HCT116 (cell line): ENCODE results near the gene KRT7. TPM values are rescaled to one million over a fixed set of nuclear protein-coding genes. Genes with fewer than 3 reads are reported as not detected.

Source experiments
- ATAC-seq: fragments of 200-7000 bp; cut with Tn5 transposase; 2 replicates; pipeline ENCODE4 v1.9.1; 2020; ENCODE audit warnings: mild to moderate bottlenecking, moderate library complexity
- BruUV-seq: library from RNA; stranded (reverse); fragments of 400-500 nt; replicated peaks from 2 replicates; lab custom pipeline; 2021; lab: Mats Ljungman, UMichigan
- CTCF ChIA-PET: fragments of 300-600 bp; sonication (Branson Sonifier 250); formaldehyde crosslinking; loops from one replicate; lab custom pipeline; 2021; ENCODE audit warnings: antibody characterized with exemption; lab: Charles Lee
- POLR2A ChIA-PET: fragments of 300-600, 350-600 bp; sonication (Branson Sonifier 250); formaldehyde crosslinking; loops from one replicate; lab custom pipeline; 2021; ENCODE audit warnings: antibody characterized with exemption; lab: Charles Lee
- RAD21 ChIA-PET, 2 experiments: fragments of 300-600 bp; sonication (Branson Sonifier 250); formaldehyde crosslinking; loops; one replicate each; lab custom pipeline; 2023; ENCODE audit warnings: low total read pairs in 2 of 2; ENCODE audit not compliant: uncharacterized antibody in 2 of 2, unreplicated experiment in 2 of 2, low non-redundant PET in 1 of 2; lab: Charles Lee
- DNase-seq: peaks from one replicate; pipeline ENCODE4 v3.0.0-alpha.2; 2010; ENCODE audit warnings: low read depth, low spot score
- H2AFZ ChIP-seq: fragments of 200-600 bp; shearing (Covaris generic), sonication (generic); 2 replicates; pipeline ENCODE4 v1.6.1; 2017; ENCODE audit warnings: low read depth, mixed run types, mixed read lengths, antibody characterized with exemption, low read length; ENCODE audit not compliant: poor library complexity, severe bottlenecking
- H3K27ac ChIP-seq: 2 replicates; pipeline ENCODE4 v1.5.1; 2012; ENCODE audit warnings: low read depth, low read length
- H3K27me3 ChIP-seq: fragments of 200-600 bp; sonication (generic); 2 replicates; pipeline ENCODE4 v1.6.1; 2016; ENCODE audit warnings: mixed run types, low read length, mixed read lengths; ENCODE audit not compliant: insufficient read depth
- H3K36me3 ChIP-seq, 2 experiments: fragments of 200-500 bp in 1 of 2; fragments of 200-600 bp in 1 of 2; sonication (Bioruptor generic) in 1 of 2; sonication (generic) in 1 of 2; 2 replicates each; pipeline versions ENCODE4 v1.5.1 to v1.6.1; 2014 to 2016; ENCODE audit warnings: low read length in 2 of 2, inconsistent platforms in 1 of 2, mixed read lengths in 1 of 2, mixed run types in 1 of 2; ENCODE audit not compliant: insufficient read depth in 2 of 2, control insufficient read depth in 1 of 2
- H3K4me1 ChIP-seq, 2 experiments: fragments of 200-600 bp in 1 of 2; sonication (generic) in 1 of 2; 2 replicates each; pipeline versions ENCODE4 v1.5.1 to v1.6.1; 2012 to 2017; ENCODE audit warnings: low read length in 2 of 2, inconsistent platforms in 1 of 2, mild to moderate bottlenecking in 1 of 2, mixed read lengths in 1 of 2, mixed run types in 1 of 2, moderate library complexity in 1 of 2; ENCODE audit not compliant: insufficient read depth in 2 of 2, control insufficient read depth in 1 of 2
- H3K4me2 ChIP-seq: fragments of 200-600 bp; sonication (generic); 2 replicates; pipeline ENCODE4 v1.6.1; 2017; ENCODE audit warnings: mixed run types, low read length, mixed read lengths
- H3K4me3 ChIP-seq, 2 experiments: fragments of 200-600 bp in 1 of 2; sonication (generic) in 1 of 2; replicated peaks in 1 of 2; 2 replicates each; pipeline ENCODE4 v1.5.1; 2011 to 2016; ENCODE audit warnings: low read length in 2 of 2, control low read depth in 1 of 2, low read depth in 1 of 2, mild to moderate bottlenecking in 1 of 2, mixed read lengths in 1 of 2, mixed run types in 1 of 2
- H3K79me2 ChIP-seq: fragments of 200-600 bp; sonication (generic); 2 replicates; pipeline ENCODE4 v1.6.1; 2017; ENCODE audit warnings: mild to moderate bottlenecking, mixed run types, low read length, moderate library complexity, mixed read lengths; ENCODE audit not compliant: insufficient read depth
- H3K9ac ChIP-seq: fragments of 200-600 bp; sonication (generic); 2 replicates; pipeline ENCODE4 v1.6.1; 2016; ENCODE audit warnings: low read length, mixed read lengths
- H3K9me2 ChIP-seq: fragments of 200-600 bp; sonication (generic), shearing (Covaris generic); 2 replicates; pipeline ENCODE4 v1.6.1; 2017; ENCODE audit warnings: mixed run types, mild to moderate bottlenecking, moderate library complexity; ENCODE audit not compliant: insufficient read depth
- H3K9me3 ChIP-seq, 2 experiments: fragments of 200-500 bp in 1 of 2; fragments of 200-600 bp in 1 of 2; sonication (Bioruptor generic) in 1 of 2; sonication (generic) in 1 of 2; 2 replicates each; pipeline ENCODE4 v1.6.1; 2014 to 2017; ENCODE audit warnings: low read length in 2 of 2, mixed read lengths in 2 of 2, inconsistent platforms in 1 of 2, low read depth in 1 of 2, mild to moderate bottlenecking in 1 of 2, mixed run types in 1 of 2, moderate library complexity in 1 of 2; ENCODE audit not compliant: control insufficient read depth in 1 of 2, insufficient read depth in 1 of 2
- H4K20me1 ChIP-seq: fragments of 200-600 bp; sonication (generic), shearing (Covaris generic); 2 replicates; pipeline ENCODE4 v1.6.1; 2017; ENCODE audit warnings: mixed run types, mild to moderate bottlenecking, moderate library complexity; ENCODE audit not compliant: insufficient read depth
- ATF3 ChIP-seq: IDR thresholded peaks from 2 replicates; pipeline ENCODE4 v1.6.1; 2012
- CBX3 ChIP-seq: IDR thresholded peaks from 2 replicates; pipeline ENCODE4 v1.6.1; 2012; ENCODE audit warnings: low read depth
- CEBPB ChIP-seq: IDR thresholded peaks from 2 replicates; pipeline ENCODE4 v1.6.1; 2012; ENCODE audit warnings: low read depth
- EGR1 ChIP-seq: IDR thresholded peaks from 2 replicates; pipeline ENCODE4 v1.6.1; 2012; ENCODE audit warnings: low read depth
- ELF1 ChIP-seq: IDR thresholded peaks from 2 replicates; pipeline ENCODE4 v1.6.1; 2012; ENCODE audit warnings: low read depth, borderline replicate concordance
- EZH2phosphoT487 ChIP-seq: fragments of 200-600 bp; IDR thresholded peaks from 2 replicates; pipeline ENCODE4 v1.6.1; 2018; ENCODE audit warnings: antibody characterized with exemption, borderline replicate concordance
- MAX ChIP-seq: IDR thresholded peaks from 2 replicates; pipeline ENCODE4 v1.6.1; 2012
- POLR2A ChIP-seq: IDR thresholded peaks from 2 replicates; pipeline ENCODE4 v1.7.0; 2011; ENCODE audit warnings: borderline replicate concordance; ENCODE audit not compliant: insufficient read depth, insufficient read length; ENCODE audit errors: extremely low read depth
- POLR2AphosphoS5 ChIP-seq: IDR thresholded peaks from 2 replicates; pipeline ENCODE4 v1.6.1; 2011; ENCODE audit warnings: mild to moderate bottlenecking, low read depth, low read length, moderate library complexity
- RAD21 ChIP-seq: IDR thresholded peaks from 2 replicates; pipeline ENCODE4 v1.6.1; 2012; ENCODE audit warnings: low read depth, mild to moderate bottlenecking
- REST ChIP-seq: IDR thresholded peaks from 2 replicates; pipeline ENCODE4 v1.6.1; 2012; ENCODE audit warnings: low read depth
- SP1 ChIP-seq: IDR thresholded peaks from 2 replicates; pipeline ENCODE4 v1.6.1; 2012; ENCODE audit warnings: low read depth
- SRF ChIP-seq: IDR thresholded peaks from 2 replicates; pipeline ENCODE4 v1.6.1; 2012; ENCODE audit warnings: low read depth
- TCF7L2 ChIP-seq: IDR thresholded peaks from 2 replicates; pipeline ENCODE4 v1.7.0; 2011; ENCODE audit warnings: borderline replicate concordance, inconsistent platforms; ENCODE audit not compliant: insufficient read depth, insufficient read length; ENCODE audit errors: extremely low read depth
- YY1 ChIP-seq: IDR thresholded peaks from 2 replicates; pipeline ENCODE4 v1.6.1; 2011; ENCODE audit warnings: low read length, low read depth, moderate library complexity, mild to moderate bottlenecking; ENCODE audit not compliant: insufficient replicate concordance; ENCODE audit errors: extremely low read depth
- ZFX ChIP-seq: fragments of 450-650 bp; IDR thresholded peaks from 2 replicates; pipeline ENCODE4 v1.6.1; 2017
- intact Hi-C: fragments of 100-400 bp; cut with micrococcal nuclease; formaldehyde crosslinking; loops from 2 replicates; pipeline ENCODE4 v1.10.0; 2022
- total RNA-seq: library from RNA; stranded (reverse); gene quantifications from one replicate; pipeline ENCODE4 v1.2.1, GENCODE V29; 2021; ENCODE audit not compliant: unreplicated experiment
- TF ChIP-seq, protein P1 (sequence below), 3 experiments: fragments of 200-600 bp in 1 of 3; sonication (generic) in 1 of 3; IDR thresholded peaks in 2 of 3; conservative IDR thresholded peaks in 1 of 3; 2 replicates each; pipeline ENCODE4 v1.5.1; 2012 to 2017; ENCODE audit warnings: low read depth in 2 of 3, low read length in 2 of 3, antibody characterized with exemption in 1 of 3, borderline replicate concordance in 1 of 3, control low read depth in 1 of 3, mild to moderate bottlenecking in 1 of 3, mixed read lengths in 1 of 3, mixed run types in 1 of 3, moderate library complexity in 1 of 3; ENCODE audit not compliant: insufficient read depth in 1 of 3
- TF ChIP-seq, protein P2 (sequence below): IDR thresholded peaks from 2 replicates; pipeline ENCODE4 v1.6.1; 2011; ENCODE audit warnings: mild to moderate bottlenecking, low read length, moderate library complexity; ENCODE audit not compliant: insufficient replicate concordance; ENCODE audit errors: extremely low read depth

Gene KRT7
- total RNA-seq, 1 experiment from 2014 or later: 72.6 TPM

DNA sequence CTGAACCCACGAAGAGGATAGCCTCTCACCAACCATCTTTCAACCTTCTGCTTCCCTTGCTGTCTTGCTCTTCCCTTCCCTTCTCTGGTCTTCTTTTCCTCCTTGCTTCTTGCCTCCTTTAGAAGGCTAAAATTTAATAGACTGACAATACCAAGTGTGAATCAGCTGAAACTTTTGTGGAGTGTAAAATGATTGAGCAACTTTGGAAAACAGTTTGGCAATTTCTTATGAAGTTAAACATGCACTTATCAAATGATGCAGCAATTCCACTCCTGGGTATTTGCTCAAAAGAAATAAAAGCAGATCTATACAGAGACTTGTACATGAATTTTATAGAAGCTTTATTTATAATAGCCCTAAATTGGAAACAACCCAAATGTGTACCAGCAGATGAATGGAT, 38.1 kb downstream of the KRT7 start:
- no peak for TF ChIP-seq YY1
- no peak for TF ChIP-seq ATF3
- TF ChIP-seq POLR2A: no peak
- TF ChIP-seq, protein P1, sequence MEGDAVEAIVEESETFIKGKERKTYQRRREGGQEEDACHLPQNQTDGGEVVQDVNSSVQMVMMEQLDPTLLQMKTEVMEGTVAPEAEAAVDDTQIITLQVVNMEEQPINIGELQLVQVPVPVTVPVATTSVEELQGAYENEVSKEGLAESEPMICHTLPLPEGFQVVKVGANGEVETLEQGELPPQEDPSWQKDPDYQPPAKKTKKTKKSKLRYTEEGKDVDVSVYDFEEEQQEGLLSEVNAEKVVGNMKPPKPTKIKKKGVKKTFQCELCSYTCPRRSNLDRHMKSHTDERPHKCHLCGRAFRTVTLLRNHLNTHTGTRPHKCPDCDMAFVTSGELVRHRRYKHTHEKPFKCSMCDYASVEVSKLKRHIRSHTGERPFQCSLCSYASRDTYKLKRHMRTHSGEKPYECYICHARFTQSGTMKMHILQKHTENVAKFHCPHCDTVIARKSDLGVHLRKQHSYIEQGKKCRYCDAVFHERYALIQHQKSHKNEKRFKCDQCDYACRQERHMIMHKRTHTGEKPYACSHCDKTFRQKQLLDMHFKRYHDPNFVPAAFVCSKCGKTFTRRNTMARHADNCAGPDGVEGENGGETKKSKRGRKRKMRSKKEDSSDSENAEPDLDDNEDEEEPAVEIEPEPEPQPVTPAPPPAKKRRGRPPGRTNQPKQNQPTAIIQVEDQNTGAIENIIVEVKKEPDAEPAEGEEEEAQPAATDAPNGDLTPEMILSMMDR (IDR thresholded peaks at IDR 0.05 in 2 of 3, conservative IDR thresholded peaks at IDR 0.05 in 1 of 3; ENCODE audit: borderline replicate concordance in 1 of 3, insufficient read depth in 1 of 3, low read depth in 2 of 3, low read length in 2 of 3): no peak
- no peak for TF ChIP-seq POLR2AphosphoS5
- TF ChIP-seq REST: no peak
- no peak for TF ChIP-seq SRF
- no peak for TF ChIP-seq EZH2phosphoT487
- TF ChIP-seq ELF1: no peak
- no peak for TF ChIP-seq ZFX
- TF ChIP-seq RAD21: no peak
- TF ChIP-seq TCF7L2: no peak
- no peak for TF ChIP-seq CBX3
- TF ChIP-seq CEBPB: no peak
- TF ChIP-seq, protein P2, sequence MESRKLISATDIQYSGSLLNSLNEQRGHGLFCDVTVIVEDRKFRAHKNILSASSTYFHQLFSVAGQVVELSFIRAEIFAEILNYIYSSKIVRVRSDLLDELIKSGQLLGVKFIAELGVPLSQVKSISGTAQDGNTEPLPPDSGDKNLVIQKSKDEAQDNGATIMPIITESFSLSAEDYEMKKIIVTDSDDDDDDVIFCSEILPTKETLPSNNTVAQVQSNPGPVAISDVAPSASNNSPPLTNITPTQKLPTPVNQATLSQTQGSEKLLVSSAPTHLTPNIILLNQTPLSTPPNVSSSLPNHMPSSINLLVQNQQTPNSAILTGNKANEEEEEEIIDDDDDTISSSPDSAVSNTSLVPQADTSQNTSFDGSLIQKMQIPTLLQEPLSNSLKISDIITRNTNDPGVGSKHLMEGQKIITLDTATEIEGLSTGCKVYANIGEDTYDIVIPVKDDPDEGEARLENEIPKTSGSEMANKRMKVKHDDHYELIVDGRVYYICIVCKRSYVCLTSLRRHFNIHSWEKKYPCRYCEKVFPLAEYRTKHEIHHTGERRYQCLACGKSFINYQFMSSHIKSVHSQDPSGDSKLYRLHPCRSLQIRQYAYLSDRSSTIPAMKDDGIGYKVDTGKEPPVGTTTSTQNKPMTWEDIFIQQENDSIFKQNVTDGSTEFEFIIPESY: no peak
- no peak for TF ChIP-seq SP1
- TF ChIP-seq EGR1: no peak
- no peak for TF ChIP-seq MAX
- no peaks in the 10 kb centered on the region for H3K4me1 ChIP-seq
- ATAC-seq (no peak), DNase-seq (no peak)
- no TSS peak for BruUV-seq
- no peaks in the 10 kb centered on the region for H3K36me3 ChIP-seq
- no peaks in the 10 kb centered on the region for H3K9me2 ChIP-seq
- H3K4me3 ChIP-seq: no peak overlapping the region
- no peak overlapping the region for H3K4me2 ChIP-seq
- no peaks in the 10 kb centered on the region for H3K27me3 ChIP-seq
- H3K79me2 ChIP-seq: no peaks in the 10 kb centered on the region
- no peak overlapping the region for H3K9ac ChIP-seq
- no peak overlapping the region for H2AFZ ChIP-seq
- H3K9me3 ChIP-seq: no peaks in the 10 kb centered on the region
- RAD21 ChIA-PET: no interaction called here
- H3K27ac ChIP-seq: no peak overlapping the region
- no peaks in the 10 kb centered on the region for H4K20me1 ChIP-seq
- POLR2A ChIA-PET: interaction anchor here (3.8 kb wide), 1 partner anchor 9 kb away, joined by 17 read pairs; no protein-coding TSS in a partner anchor
- CTCF ChIA-PET: interaction anchor here (0.9 to 2.8 kb wide), 2 partner anchors 8 to 56 kb away, joined by 3 to 20 read pairs; no protein-coding TSS in a partner anchor
- intact Hi-C loops: no loop called here
